HUES6 (cell line): Measurements from ENCODE around the gene NEK10.

Source experiments
- H3K27ac ChIP-seq: 2 replicates; pipeline ENCODE4 v1.7.0; 2013; ENCODE audit warnings: low read depth, mild to moderate bottlenecking, low read length, inconsistent platforms
- H3K27me3 ChIP-seq: 2 replicates; pipeline ENCODE4 v1.6.1; 2013; ENCODE audit warnings: low read length; ENCODE audit not compliant: control insufficient read depth, insufficient read depth
- H3K36me3 ChIP-seq: 2 replicates; pipeline ENCODE4 v1.6.1; 2013; ENCODE audit warnings: low read length; ENCODE audit not compliant: control insufficient read depth, insufficient read depth
- H3K4me1 ChIP-seq: 2 replicates; pipeline ENCODE4 v1.6.1; 2013; ENCODE audit warnings: low read length; ENCODE audit not compliant: control insufficient read depth, insufficient read depth
- H3K4me3 ChIP-seq: 2 replicates; pipeline ENCODE4 v1.5.1; 2013; ENCODE audit warnings: low read depth, low read length
- H3K9ac ChIP-seq: one replicate; pipeline ENCODE4 v1.6.1; 2013; ENCODE audit warnings: mild to moderate bottlenecking, low read length
- H3K9me3 ChIP-seq: 2 replicates; pipeline ENCODE4 v1.6.1; 2013; ENCODE audit warnings: low read depth, low read length; ENCODE audit not compliant: control insufficient read depth, insufficient read depth

Gene NEK10

GRCh38 chr3:27326629-27327545 lies 42.3 kb downstream of the NEK10 start:
- Histone ChIP-seq H3K36me3 (no peaks in the 10 kb centered on the region), H3K9ac (no peak overlapping the region), H3K27me3 (no peaks in the 10 kb centered on the region), H3K4me1 (no peaks in the 10 kb centered on the region), H3K4me3 (no peak overlapping the region), H3K9me3 (peaks cover 9% of the 10 kb centered on the region; the same call in 1 of the 2 replicates), H3K27ac (no peak overlapping the region)

- Histone ChIP-seq H3K36me3 (no peaks in the 10 kb centered on the region), H3K9ac (no peak overlapping the region), H3K27ac (no peak overlapping the region), H3K4me3 (no peak overlapping the region), H3K9me3 (peaks cover 9% of the 10 kb centered on the region; the same call in 1 of the 2 replicates), H3K27me3 (no peaks in the 10 kb centered on the region), H3K4me1 (no peaks in the 10 kb centered on the region)
These were observed 43.0 kb downstream of the NEK10 start for GRCh38 chr3:27326202-27326601.

- no peak overlapping the region for H3K4me3 ChIP-seq
- H3K27ac ChIP-seq, result no peak overlapping the region
- H3K9ac ChIP-seq, result no peak overlapping the region
- peaks cover 9% of the 10 kb centered on the region; the same call in 1 of the 2 replicates for H3K9me3 ChIP-seq
- H3K4me1 ChIP-seq, result no peaks in the 10 kb centered on the region
- H3K27me3 ChIP-seq, result no peaks in the 10 kb centered on the region
- H3K36me3 ChIP-seq, result no peaks in the 10 kb centered on the region
These were observed 43.8 kb downstream of the NEK10 start for GRCh38 chr3:27325419-27325818.

- H3K4me3 ChIP-seq, result no peak overlapping the region
- H3K4me1 ChIP-seq, result no peaks in the 10 kb centered on the region
- H3K27me3 ChIP-seq, result no peaks in the 10 kb centered on the region
- no peak overlapping the region for H3K27ac ChIP-seq
- no peaks in the 10 kb centered on the region for H3K36me3 ChIP-seq
- no peak overlapping the region for H3K9ac ChIP-seq
- H3K9me3 ChIP-seq, result peaks cover 8% of the 10 kb centered on the region; the same call in 1 of the 2 replicates
These were observed 44.5 kb downstream of the NEK10 start for GRCh38 chr3:27324686-27325085.

- no peaks in the 10 kb centered on the region for H3K36me3 ChIP-seq
- no peaks in the 10 kb centered on the region for H3K27me3 ChIP-seq
These were observed 46.1 kb downstream of the NEK10 start for GRCh38 chr3:27323087-27323570.

GRCh38 chr3:27322634-27323033 lies 46.5 kb downstream of the NEK10 start:
- H3K27ac ChIP-seq, result no peak overlapping the region
- no peaks in the 10 kb centered on the region for H3K9me3 ChIP-seq
- no peaks in the 10 kb centered on the region for H3K36me3 ChIP-seq
- no peaks in the 10 kb centered on the region for H3K27me3 ChIP-seq
- H3K4me3 ChIP-seq, result no peak overlapping the region
- no peak overlapping the region for H3K9ac ChIP-seq
- no peaks in the 10 kb centered on the region for H3K4me1 ChIP-seq

More at GRCh38 chr3:27323087-27323570, 46.1 kb downstream of the NEK10 start:
- H3K9me3 ChIP-seq, result no peaks in the 10 kb centered on the region
- no peak overlapping the region for H3K4me3 ChIP-seq
- no peak overlapping the region for H3K9ac ChIP-seq
- no peaks in the 10 kb centered on the region for H3K4me1 ChIP-seq
- H3K27ac ChIP-seq, result no peak overlapping the region

GRCh38 chr3:27319847-27320526 lies 49.2 kb downstream of the NEK10 start:
- Histone ChIP-seq H3K9ac (no peak overlapping the region), H3K27ac (no peak overlapping the region), H3K9me3 (no peaks in the 10 kb centered on the region), H3K4me1 (no peaks in the 10 kb centered on the region), H3K27me3 (no peaks in the 10 kb centered on the region), H3K4me3 (no peak overlapping the region), H3K36me3 (no peaks in the 10 kb centered on the region)

GRCh38 chr3:27319304-27319703 lies 49.9 kb downstream of the NEK10 start:
- H3K27ac ChIP-seq, result no peak overlapping the region
- H3K9ac ChIP-seq, result no peak overlapping the region
- H3K27me3 ChIP-seq, result no peaks in the 10 kb centered on the region
- H3K4me1 ChIP-seq, result no peaks in the 10 kb centered on the region
- H3K4me3 ChIP-seq, result no peak overlapping the region
- H3K9me3 ChIP-seq, result no peaks in the 10 kb centered on the region
- no peaks in the 10 kb centered on the region for H3K36me3 ChIP-seq

- no peak overlapping the region for H3K4me3 ChIP-seq
- no peaks in the 10 kb centered on the region for H3K4me1 ChIP-seq
- H3K36me3 ChIP-seq, result no peaks in the 10 kb centered on the region
- H3K27ac ChIP-seq, result no peak overlapping the region
- no peaks in the 10 kb centered on the region for H3K27me3 ChIP-seq
- H3K9ac ChIP-seq, result no peak overlapping the region
- no peaks in the 10 kb centered on the region for H3K9me3 ChIP-seq
These were observed 52.1 kb downstream of the NEK10 start for GRCh38 chr3:27317096-27317495.

GRCh38 chr3:27315003-27315402 lies 54.2 kb downstream of the NEK10 start:
- H3K4me1 ChIP-seq, result peaks cover 9% of the 10 kb centered on the region; the same call in 1 of the 2 replicates
- no peaks in the 10 kb centered on the region for H3K27me3 ChIP-seq
- peaks cover under 1% of the 10 kb centered on the region; the same call in 1 of the 2 replicates for H3K9me3 ChIP-seq
- no peak overlapping the region for H3K27ac ChIP-seq
- H3K4me3 ChIP-seq, result no peak overlapping the region
- no peak overlapping the region for H3K9ac ChIP-seq
- H3K36me3 ChIP-seq, result no peaks in the 10 kb centered on the region
